GM12878 (cell line): ENCODE measurements around the gene IFIT2.

Experiments
- CREM ChIP-seq: IDR thresholded peaks from 2 replicates; pipeline ENCODE4 v1.6.1; 2014; ENCODE audit warnings: antibody characterized with exemption, low read depth
- EP300 ChIP-seq, 2 experiments: fragments of 150-350 bp in 1 of 2; IDR thresholded peaks; 2 replicates each; pipeline ENCODE4 v1.6.1; 2011 to 2012; ENCODE audit warnings: low read depth in 2 of 2, low read length in 2 of 2, borderline replicate concordance in 1 of 2, improper control_type of control experiment in 1 of 2, inconsistent platforms in 1 of 2; ENCODE audit not compliant: control insufficient read depth in 1 of 2
- FOXM1 ChIP-seq: IDR thresholded peaks from 2 replicates; pipeline ENCODE4 v1.6.1; 2012; ENCODE audit warnings: low read depth, mild to moderate bottlenecking, inconsistent platforms, low read length, moderate library complexity
- JUNB ChIP-seq: IDR thresholded peaks from 2 replicates; pipeline ENCODE4 v1.6.1; 2016; ENCODE audit warnings: antibody characterized with exemption, mild to moderate bottlenecking
- LARP7 ChIP-seq: fragments of 450-650 bp; IDR thresholded peaks from 2 replicates; pipeline ENCODE4 v1.6.1; 2017; ENCODE audit warnings: mild to moderate bottlenecking
- NFXL1 ChIP-seq: fragments of 450-650 bp; IDR thresholded peaks from 2 replicates; pipeline ENCODE4 v1.6.1; 2017; ENCODE audit warnings: antibody characterized with exemption, mild to moderate bottlenecking, borderline replicate concordance
- RCOR1 ChIP-seq: conservative IDR thresholded peaks from 2 replicates; pipeline ENCODE4 v1.6.1; 2012; ENCODE audit warnings: low read depth, low read length, improper control_type of control experiment
- ZNF24 ChIP-seq: fragments of 450-650 bp; IDR thresholded peaks from 2 replicates; pipeline ENCODE4 v1.6.1; 2017; ENCODE audit warnings: antibody characterized with exemption, mild to moderate bottlenecking
- TF ChIP-seq, protein P1 (sequence below), 3 experiments: IDR thresholded peaks in 2 of 3; conservative IDR thresholded peaks in 1 of 3; 2 replicates each; pipeline ENCODE4 v1.5.1; 2011; ENCODE audit warnings: low read depth in 3 of 3, low read length in 3 of 3, mild to moderate bottlenecking in 3 of 3, control low read depth in 2 of 3, moderate library complexity in 2 of 3, inconsistent platforms in 1 of 3, mixed read lengths in 1 of 3; ENCODE audit not compliant: control insufficient read depth in 2 of 3, insufficient read depth in 1 of 3; ENCODE audit errors: extremely low read depth in 1 of 3
- TF ChIP-seq, protein P2 (sequence below): IDR thresholded peaks from 2 replicates; pipeline ENCODE4 v1.6.1; 2011; ENCODE audit warnings: low read depth, low read length, improper control_type of control experiment, borderline replicate concordance
- TF ChIP-seq, protein P3 (sequence below): IDR thresholded peaks from 2 replicates; pipeline ENCODE4 v1.6.1; 2011; ENCODE audit warnings: low read depth, mild to moderate bottlenecking, low read length, moderate library complexity, borderline replicate concordance; ENCODE audit errors: extremely low read depth

DNA sequence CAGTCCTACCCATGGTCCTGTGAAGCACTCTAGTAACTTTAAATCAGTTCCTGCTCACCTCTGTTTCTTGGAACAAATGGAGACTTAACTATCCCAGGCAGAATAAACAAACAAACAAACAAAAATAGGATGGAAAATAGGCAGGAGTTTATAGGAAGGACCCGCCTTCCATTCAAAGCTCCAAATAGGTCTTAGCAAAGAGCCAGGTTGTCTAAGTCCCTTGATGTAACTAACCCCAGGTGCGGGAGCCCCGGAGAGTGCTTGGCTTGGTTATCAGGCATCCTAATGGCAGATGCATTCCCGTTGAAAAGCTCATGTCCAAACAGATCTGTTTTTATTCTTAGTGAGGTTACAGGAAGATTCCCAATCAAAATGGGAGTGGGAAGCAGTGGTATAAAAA, 2.2 kb downstream of the IFIT2 start:
- TF ChIP-seq, protein P1, sequence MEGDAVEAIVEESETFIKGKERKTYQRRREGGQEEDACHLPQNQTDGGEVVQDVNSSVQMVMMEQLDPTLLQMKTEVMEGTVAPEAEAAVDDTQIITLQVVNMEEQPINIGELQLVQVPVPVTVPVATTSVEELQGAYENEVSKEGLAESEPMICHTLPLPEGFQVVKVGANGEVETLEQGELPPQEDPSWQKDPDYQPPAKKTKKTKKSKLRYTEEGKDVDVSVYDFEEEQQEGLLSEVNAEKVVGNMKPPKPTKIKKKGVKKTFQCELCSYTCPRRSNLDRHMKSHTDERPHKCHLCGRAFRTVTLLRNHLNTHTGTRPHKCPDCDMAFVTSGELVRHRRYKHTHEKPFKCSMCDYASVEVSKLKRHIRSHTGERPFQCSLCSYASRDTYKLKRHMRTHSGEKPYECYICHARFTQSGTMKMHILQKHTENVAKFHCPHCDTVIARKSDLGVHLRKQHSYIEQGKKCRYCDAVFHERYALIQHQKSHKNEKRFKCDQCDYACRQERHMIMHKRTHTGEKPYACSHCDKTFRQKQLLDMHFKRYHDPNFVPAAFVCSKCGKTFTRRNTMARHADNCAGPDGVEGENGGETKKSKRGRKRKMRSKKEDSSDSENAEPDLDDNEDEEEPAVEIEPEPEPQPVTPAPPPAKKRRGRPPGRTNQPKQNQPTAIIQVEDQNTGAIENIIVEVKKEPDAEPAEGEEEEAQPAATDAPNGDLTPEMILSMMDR (IDR thresholded peaks at IDR 0.05 in 2 of 3, conservative IDR thresholded peaks at IDR 0.05 in 1 of 3; ENCODE audit: control insufficient read depth in 2 of 3, extremely low read depth in 1 of 3, insufficient read depth in 1 of 3, low read depth in 3 of 3, low read length in 3 of 3): no peak; a peak in 1 of 6 replicates
- TF ChIP-seq LARP7 (no peak), CREM (no peak), ZNF24 (no peak), RCOR1 (no peak), NFXL1 (no peak), EP300 (IDR thresholded peaks at IDR 0.05; ENCODE audit: borderline replicate concordance in 1 of 2, control insufficient read depth in 1 of 2, low read depth in 2 of 2, low read length in 2 of 2) (no peak), JUNB (no peak), FOXM1 (no peak)
- TF ChIP-seq, protein P2, sequence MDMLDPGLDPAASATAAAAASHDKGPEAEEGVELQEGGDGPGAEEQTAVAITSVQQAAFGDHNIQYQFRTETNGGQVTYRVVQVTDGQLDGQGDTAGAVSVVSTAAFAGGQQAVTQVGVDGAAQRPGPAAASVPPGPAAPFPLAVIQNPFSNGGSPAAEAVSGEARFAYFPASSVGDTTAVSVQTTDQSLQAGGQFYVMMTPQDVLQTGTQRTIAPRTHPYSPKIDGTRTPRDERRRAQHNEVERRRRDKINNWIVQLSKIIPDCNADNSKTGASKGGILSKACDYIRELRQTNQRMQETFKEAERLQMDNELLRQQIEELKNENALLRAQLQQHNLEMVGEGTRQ: no peak
- TF ChIP-seq, protein P3, sequence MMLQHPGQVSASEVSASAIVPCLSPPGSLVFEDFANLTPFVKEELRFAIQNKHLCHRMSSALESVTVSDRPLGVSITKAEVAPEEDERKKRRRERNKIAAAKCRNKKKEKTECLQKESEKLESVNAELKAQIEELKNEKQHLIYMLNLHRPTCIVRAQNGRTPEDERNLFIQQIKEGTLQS: no peak
